ENCODE data around the gene ACTN4. TPM values are rescaled to one million over a fixed set of nuclear protein-coding genes. Genes with fewer than 3 reads are reported as not detected.
"Not testable (repeated sequence)": the region's sequence is repeated elsewhere in the genome, so short reads cannot be mapped to it uniquely, and the experiment has no call there.

ACTN4 gene
- 124 and 199 TPM in 2 replicates for total RNA-seq (2014; rRNA removed; shearing (Covaris generic))

DNA sequence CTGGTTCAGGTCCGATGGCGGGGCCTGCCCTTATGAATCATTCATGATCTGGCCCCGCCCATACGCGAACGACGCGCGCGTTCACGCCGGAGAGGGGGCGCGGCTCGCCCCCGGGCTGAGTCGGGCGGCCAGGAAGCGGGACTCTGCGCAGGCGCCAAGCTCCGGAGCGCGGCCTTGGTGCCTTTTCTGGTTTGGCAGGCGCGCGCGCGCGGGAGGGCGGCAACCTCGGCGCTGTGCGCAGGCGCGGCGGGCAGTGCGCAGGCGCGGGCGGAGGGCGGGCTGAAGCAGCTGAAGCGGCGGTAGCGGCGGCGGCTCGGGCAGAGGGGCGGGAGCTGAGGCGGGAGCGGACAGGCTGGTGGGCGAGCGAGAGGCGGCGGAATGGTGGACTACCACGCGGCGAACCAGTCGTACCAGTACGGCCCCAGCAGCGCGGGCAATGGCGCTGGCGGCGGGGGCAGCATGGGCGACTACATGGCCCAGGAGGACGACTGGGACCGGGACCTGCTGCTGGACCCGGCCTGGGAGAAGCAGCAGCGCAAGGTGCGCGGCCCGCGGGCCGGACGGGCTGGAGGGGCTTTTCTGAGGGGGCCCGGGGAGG is at the start of gene ACTN4:
Gene ACTN4, plus strand, starts transcription at position 282 of the 598 bp plus-strand sequence. Its CDS starts 97 bp downstream, at position 379.
- peak; percentile 99 for DNase-seq (ENCODE audit: low read depth)

DNA sequence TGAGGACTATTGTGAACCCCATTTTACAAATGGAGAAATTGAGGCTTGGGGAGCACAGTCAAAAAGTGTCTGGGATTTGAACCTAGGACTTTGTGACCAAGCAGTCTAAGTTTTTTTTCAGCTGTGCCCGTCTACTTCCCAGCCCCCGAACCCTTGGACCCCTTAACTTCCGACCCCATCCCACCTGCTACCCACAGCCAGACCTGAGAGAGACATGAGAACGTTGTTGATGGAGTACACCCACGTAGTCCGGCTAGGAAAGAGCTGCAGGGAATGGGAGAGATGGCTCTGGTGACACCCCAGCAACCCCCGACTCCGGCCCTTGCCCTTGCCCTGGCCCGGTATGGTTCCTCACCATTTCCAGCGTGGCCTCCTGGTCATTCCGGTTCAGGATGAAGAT is 47.7 kb upstream of the ACTN4 start:
- DNase-seq (ENCODE audit: low read depth): no peak

DNA sequence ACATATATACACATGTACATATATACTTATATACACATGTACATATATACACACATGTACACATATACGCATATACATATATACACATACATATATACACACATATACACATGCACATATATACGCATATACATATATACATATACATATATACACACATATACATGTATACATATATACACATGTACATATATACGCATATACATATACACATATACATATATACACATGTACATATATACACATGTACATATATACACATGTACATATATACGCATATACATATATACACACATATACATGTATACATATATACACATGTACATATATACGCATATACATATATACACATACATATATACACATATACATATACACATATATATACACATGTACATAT is 44.6 kb upstream of the ACTN4 start:
- DNase-seq (ENCODE audit: low read depth): not testable (repeated sequence)

DNA sequence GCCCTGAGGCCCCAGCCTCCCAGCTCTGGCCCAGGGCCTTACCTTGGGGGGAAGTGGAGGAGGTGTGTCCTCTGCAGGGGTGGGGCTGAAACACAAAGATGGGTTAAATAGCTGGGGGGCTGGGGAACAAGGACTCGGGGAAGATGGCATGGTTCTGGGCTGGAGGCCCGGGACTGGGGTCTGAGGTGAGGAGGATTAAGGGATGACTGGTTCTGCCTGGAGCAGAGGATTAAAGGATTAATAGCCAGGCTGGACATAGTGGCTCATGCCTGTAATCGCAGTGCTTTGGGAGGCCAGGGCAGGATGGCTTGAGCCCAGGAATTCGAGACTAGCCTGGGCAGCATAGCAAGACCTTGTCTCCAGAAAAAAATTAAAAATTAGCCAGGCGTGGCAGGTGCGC is 41.3 kb upstream of the ACTN4 start:
- no peak for DNase-seq (ENCODE audit: low read depth)

DNA sequence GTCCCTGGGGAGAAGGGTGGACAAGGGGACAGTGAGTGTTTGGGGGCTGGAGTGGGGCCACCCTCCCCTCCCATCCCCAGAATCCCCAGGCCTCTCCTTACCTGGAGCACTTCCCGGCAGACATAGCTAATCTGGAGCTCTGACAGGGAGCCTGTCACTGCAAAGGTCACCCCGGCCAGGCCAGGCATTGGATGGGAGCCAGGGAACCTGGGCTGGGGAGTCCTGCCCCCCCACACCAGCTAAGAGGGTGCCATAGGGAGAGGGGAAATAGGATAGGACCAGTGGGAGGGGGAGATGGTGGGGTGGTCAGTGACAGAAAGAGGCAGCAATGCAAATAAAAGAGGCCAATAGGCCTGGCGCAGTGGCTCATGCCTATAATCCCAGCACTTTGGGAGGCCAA is 33.2 kb upstream of the ACTN4 start:
- DNase-seq (ENCODE audit: low read depth): no peak

DNA sequence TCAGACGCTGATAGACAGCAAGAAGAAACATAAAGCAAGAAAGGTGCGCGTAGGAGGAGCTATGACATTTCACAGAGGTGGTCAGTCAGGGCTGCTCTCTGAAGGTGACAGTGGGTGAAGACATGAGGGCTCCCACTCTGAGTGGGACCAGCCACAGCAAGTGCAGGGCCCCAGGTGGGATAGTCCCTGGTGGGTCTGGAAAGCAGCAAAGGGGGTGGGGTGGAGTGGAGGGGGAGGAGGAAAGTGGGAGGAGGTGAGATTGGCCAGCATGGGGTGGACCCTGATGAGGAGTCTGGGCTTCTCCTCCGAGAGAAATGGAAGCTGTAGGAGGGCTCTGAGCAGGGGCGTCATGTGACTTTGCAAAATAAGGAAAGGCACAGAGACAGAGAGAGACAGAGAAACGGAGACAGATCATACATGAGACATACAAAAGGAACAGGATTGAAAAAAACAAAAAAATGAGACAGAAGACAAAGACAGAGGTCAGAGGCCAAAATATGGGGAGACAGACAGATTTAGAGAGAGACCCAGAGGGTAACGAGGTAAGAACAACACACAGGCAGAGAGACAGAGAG is 32.4 kb upstream of the ACTN4 start:
- DNase-seq (ENCODE audit: low read depth): no peak

DNA sequence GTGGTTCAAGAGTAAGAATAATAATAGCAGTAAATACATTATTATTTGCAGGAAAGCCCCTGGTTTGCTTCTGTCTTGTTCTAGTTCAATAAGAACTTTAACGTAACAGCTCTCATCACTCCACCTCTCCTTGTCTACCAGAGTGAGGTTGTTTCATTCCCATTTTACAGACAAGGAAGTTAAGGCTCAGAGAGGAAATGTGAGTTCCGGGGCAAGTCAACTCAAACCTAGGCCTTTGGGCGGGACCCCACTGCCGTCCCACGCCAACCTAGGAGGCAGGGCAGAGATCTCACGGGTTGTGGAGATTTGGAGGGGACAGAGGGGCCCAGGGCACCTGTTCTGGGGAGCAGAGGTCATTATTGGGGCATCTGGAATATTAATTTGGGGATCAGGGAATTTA is 31.2 kb upstream of the ACTN4 start:
- DNase-seq (ENCODE audit: low read depth): no peak

DNA sequence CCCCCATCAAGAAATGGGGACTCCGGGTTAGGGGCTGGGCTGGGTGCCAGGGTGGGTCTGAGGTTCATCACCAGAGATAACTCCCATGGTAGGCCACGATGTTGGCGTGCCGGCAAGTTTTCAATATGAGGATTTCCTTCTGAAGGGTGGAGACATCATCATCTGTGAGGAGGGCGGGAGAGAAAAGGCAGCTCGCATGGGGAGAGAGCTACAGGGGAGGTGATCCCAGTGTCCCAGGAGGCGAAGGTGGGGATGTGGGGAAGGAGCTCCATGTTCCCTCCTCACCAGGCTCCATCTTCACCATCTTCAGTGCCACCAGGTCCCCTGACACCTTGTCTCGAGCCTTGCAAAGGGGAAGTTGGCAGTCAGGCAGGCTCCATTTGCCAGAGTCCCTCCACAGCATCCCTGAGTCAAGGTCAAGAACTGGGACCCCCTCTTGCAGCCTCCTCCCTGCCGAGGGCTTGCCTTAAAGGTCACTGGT is 30.1 kb upstream of the ACTN4 start:
- no peak for DNase-seq (ENCODE audit: low read depth)

DNA sequence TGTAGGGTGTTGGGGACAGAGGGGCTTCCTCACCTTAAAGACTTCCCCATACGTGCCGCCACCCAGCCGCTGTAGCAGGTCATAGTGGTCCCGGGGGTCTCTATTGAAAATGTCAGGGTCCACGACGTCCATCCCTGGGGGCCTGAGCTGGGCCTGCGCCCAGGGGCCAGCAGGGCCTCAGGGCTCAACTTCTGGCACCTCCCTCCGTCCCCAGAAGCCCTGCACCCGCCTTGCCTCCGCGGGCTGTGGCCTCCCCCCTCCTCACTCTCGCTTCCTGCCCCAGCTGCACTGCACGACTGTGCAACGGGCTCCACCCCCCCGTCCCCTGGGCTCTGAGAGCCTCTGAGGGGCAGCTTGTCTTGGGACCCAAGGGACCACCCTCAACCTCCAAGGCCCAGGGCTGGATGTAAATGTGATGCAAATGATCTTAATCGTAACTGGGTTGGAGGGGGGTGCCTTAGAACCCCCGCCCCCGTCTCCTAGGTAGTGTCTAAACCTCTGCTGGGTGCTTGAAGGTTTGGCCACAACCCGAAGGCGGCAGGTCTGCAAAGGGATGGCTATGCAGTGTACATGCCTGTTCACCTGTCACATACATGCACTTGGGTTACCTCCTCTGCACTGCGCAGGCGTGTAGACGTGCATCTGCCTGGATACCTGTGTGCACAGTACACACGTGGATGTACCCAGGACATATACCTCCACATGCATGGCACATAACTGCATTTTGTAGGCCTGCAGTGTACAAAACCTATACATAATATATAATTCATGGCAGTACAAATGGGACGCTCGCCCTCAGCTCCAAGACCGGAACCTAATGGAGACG is 29.5 kb upstream of the ACTN4 start, which contains the start of gene MAP4K1:
Gene MAP4K1, minus strand, starts transcription at position 190 of the 826 bp plus-strand sequence. Its CDS starts 58 bp downstream, at position 132.
- DNase-seq (ENCODE audit: low read depth): no peak

DNA sequence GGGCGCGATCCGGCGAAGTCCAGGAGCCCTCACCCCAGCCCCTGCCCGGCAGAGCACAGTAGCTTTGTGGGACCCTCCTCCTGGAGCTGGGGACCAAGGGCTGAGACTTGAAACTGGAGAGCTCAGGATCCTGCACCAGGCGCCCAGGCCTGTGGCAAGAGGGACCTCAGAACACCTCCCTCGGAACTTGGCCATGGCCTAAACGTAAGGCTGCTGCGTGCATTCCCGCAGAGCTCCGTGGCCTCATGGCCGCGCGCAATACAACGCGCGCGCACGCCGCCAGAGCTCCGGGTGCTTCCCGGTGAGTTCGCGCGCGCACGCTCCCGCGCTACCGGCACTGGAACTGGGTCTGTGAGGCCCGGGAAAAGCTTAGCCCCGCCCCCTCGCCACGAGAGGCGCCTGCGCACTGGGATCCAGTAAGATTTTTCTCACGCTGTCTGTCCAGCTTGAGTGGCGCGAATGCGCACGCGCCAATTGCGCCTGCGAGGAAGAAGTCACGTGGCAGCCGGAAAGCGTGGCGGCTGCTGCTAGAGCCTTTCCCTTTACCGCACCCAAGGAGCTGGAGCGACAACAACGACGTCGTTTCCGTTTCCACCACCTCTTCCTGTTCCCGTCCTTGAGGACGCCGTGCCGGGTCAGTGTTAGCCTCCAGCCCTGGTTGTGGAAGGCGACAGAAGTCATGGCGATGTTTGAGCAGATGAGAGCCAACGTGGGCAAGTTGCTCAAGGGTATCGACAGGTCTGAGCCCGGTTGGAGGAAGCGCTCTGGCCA is 28.7 kb upstream of the ACTN4 start, which contains the start of gene EIF3K:
Gene EIF3K, plus strand, starts transcription at position 599 of the 771 bp plus-strand sequence. Its CDS starts 81 bp downstream, at position 680.
- peak; percentile 100 for DNase-seq (ENCODE audit: low read depth)

DNA sequence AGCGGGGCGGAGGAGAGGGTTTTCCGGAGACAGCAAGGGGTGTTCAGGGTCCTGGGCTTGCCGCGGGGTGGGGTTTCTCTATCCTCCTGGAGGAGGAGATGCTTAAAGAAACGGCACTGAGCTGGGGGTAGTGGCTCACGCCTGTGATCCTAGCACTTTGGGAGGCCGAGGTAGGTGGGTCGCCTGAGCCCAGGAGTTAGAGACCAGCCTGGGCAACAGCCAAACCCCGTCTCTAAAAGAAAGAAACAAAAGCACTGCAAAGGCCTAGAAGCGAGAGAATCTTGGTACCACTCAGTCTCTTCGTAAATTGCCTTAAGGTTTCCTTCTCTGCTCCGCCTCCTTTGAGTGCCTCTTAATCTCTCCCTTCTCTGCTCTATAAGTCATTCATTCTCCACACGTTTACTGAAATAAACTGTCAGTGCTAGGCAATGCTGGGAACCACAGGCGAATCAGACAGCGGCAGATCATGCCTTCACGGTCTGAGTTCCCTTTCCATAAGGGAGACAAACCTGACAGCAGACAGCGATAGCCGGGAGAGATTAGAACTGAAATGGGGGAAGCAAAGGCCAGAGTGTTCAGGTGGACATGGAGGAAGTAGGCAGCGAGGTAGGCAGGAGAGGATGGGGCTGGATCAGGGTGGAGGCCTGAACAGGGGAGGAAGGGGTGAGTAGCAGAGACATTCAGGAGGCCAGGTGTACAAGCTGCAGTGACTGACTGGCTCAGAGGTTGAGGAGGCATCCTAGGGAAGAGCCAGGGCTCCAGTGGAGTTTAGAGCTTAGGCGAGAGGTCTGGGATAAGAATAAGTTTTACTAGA is 27.9 kb upstream of the ACTN4 start:
- no peak for DNase-seq (ENCODE audit: low read depth)

DNA sequence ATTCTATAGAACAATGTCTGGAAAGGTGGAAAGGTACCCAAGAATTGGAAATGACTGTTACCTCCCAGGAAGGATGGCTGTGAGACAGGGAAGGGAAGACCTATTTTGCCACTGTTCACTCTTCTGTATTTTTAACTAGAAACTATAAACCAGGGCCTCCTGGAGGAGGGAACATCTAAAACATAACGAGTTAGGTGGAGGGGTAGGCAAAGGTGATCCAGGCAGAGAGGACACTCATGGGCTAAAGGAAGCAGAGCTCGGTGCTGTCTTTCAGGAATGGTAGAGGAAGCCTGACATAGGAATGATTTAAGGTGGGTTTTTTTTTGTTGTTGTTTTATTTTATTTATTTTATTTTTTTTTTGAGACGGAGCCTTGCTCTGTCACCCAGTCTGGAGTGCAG is 22.6 kb upstream of the ACTN4 start:
- no peak for DNase-seq (ENCODE audit: low read depth)

DNA sequence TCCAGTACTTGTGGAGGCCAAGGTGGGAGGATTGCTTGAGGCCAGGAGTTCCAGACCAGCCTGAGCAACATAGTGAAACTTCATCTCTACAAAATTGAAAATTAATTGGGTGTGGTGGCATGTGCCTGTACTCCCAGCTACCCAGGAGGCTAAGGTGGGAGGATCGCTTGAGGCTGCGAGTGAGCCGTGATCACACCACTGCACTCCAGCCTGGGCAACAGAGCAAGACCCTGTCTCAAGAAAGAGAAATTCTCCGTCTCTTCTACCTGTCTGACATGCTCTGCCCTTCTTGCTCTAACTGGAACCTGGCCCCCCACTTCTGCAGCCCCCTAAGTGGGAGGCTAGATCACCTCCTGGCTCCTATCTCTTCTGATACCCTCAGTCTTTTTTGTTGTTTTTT is 21.0 kb upstream of the ACTN4 start:
- no peak for DNase-seq (ENCODE audit: low read depth)

DNA sequence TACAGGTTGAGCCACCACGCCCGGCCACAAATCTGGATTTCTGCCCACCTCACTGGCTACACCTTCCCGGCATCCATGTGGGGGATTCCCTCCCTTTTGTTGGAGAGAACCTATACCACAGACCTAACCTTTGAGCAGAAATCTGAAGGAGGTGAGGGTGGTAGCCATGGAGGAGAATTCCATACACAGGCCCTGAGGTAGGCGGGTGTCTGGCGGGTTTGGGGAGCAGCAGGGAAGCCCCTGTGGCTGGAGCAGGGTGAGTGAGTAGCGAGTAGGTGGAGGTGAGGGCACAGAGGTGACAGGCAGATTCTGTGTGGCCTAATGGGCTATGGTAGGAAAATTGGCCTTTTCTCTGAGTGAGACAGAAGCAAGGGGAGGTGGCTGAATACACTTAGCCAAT is 17.9 kb upstream of the ACTN4 start:
- DNase-seq (ENCODE audit: low read depth): no peak

DNA sequence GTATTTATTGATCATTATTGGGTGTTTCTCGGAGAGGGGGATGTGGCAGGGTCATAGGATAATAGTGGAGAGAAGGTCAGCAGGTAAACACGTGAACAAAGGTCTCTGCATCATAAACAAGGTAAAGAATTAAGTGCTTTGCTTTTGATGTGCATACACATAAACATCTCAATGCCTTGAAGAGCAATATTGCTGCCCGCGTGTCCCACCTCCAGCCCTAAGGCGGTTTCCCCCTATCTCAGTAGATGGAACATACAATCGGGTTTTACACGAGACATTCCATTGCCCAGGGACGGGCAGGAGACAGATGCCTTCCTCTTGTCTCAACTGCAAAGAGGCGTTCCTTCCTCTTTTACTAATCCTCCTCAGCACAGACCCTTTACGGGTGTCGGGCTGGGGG is 16.1 kb upstream of the ACTN4 start:
- not testable (repeated sequence) for DNase-seq (ENCODE audit: low read depth)

DNA sequence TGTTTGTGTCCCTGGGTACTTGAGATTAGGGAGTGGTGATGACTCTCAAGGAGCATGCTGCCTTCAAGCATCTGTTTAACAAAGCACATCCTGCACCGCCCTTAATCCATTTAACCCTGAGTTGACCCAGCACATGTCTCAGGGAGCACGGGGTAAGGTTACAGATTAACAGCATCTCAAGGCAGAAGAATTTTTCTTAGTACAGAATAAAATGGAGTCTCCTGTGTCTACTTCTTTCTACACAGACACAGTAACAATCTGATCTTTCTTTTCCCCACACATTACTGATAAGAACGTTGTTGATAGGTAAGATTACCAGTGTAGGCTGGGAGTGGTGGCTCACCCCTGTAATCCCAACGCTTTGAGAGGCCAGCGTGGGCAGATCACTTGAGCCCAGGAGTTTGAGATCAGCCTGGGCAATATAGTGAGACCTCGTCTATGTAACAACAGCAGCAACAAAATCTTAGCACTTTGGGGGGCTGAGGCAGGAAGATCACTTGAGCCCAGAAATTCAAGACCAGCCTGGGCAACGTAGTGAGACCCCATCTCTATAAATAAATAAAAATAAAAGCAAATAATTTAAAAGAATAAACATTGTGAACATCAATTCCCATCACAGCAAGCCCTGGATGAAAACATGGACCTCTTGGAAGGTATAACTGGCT is 15.5 kb upstream of the ACTN4 start:
- not testable (repeated sequence) for DNase-seq (ENCODE audit: low read depth)

DNA sequence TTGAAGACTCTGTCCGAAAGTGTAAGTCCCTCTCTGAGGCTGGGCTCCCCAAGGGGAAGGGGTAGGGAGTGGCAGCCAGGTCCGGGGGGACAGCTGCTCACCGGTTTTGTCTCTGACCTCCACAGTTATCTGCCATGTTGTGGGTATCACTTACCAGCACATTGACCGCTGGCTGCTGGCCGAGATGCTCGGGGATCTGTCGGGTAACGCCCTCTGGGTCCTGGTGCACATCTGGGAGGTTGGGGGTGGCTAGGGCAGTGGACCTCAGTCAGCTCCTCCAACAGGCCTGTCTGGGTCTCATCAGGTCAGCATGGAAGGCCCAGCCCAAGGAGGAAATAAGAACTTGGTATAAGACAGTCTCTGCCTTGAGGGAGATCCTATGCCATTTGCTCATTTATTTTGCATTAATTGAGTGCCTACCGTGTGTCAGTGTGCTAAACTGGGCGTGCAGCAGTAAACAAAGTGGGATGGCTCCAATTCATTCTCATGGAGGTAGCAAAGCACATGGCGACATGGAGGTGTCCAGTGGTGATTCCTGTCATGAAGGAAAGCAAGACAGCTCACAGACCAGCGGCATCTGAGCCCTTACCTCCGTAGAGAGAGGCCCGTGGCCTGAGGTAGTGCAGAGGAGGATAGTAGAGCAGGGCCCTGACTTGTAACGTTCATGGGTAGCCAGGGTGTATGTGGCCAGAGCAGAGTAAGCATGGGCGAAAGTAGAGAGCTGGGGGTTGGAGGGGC is 14.8 kb upstream of the ACTN4 start:
- DNase-seq (ENCODE audit: low read depth): no peak

DNA sequence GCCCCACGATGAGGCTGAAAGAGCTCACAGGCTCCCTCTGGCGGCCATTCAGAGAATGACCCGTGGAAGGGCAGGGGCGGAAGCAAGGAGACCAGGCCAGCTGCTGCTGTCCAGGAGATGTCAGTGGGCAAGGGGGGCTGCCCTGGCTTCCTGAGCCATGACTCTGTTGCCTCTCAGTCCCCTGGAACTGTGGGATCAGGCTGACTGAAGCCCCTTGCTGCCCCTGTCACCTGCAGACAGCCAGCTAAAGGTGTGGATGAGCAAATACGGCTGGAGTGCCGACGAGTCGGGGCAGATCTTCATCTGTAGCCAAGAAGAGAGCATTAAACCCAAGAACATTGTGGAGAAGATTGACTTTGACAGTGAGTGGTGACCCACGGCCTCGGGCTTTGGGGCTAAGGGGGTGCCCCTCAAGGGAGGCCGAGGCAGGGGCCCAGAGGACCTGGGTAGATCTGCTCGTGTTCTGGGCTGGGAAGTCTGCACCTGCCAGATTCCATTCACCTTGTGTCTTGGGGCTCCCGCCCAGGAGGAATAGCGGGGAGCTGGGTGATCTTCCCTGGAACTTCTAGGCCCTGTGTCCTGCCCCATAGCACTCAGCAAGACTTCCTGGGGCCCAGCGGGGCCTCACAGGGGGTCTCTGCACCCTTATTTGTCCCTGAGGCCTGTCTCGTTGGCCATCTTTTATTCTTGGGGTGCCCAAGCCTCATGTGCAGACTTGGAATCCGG is 12.5 kb upstream of the ACTN4 start:
- peak; percentile 67 for DNase-seq (ENCODE audit: low read depth)

Data from Daoy (cell line).